Ishikawa (cell line): ENCODE measurements around the gene GALNT2.

Experiments
- CEBPB ChIP-seq: IDR thresholded peaks from 2 replicates; pipeline ENCODE4 v1.6.1; 2012
- CREB1 ChIP-seq: IDR thresholded peaks from 2 replicates; pipeline ENCODE4 v1.6.1; 2012; ENCODE audit warnings: low read depth
- EGR1 ChIP-seq: IDR thresholded peaks from 2 replicates; pipeline ENCODE4 v1.6.1; 2012
- EP300 ChIP-seq: IDR thresholded peaks from 2 replicates; pipeline ENCODE4 v1.6.1; 2012; ENCODE audit warnings: borderline replicate concordance
- FOXM1 ChIP-seq: IDR thresholded peaks from 2 replicates; pipeline ENCODE4 v1.6.1; 2012; ENCODE audit warnings: low read depth, borderline replicate concordance
- NFIC ChIP-seq: IDR thresholded peaks from 2 replicates; pipeline ENCODE4 v1.6.1; 2012
- RAD21 ChIP-seq: IDR thresholded peaks from 2 replicates; pipeline ENCODE4 v1.6.1; 2012; ENCODE audit warnings: low read depth
- TAF1 ChIP-seq: IDR thresholded peaks from 2 replicates; pipeline ENCODE4 v1.6.1; 2012; ENCODE audit warnings: low read depth, mild to moderate bottlenecking
- TCF12 ChIP-seq: IDR thresholded peaks from 2 replicates; pipeline ENCODE4 v1.6.1; 2012; ENCODE audit warnings: low read depth
- TEAD4 ChIP-seq: IDR thresholded peaks from 2 replicates; pipeline ENCODE4 v1.6.1; 2012
- YY1 ChIP-seq: IDR thresholded peaks from 2 replicates; pipeline ENCODE4 v1.6.1; 2012; ENCODE audit warnings: low read depth
- ZBTB7A ChIP-seq: IDR thresholded peaks from 2 replicates; pipeline ENCODE4 v1.6.1; 2012; ENCODE audit warnings: low read depth
- TF ChIP-seq, protein P1 (sequence below): IDR thresholded peaks from 2 replicates; pipeline ENCODE4 v1.6.1; 2012
- TF ChIP-seq, protein P2 (sequence below): IDR thresholded peaks from 2 replicates; pipeline ENCODE4 v1.6.1; 2012; ENCODE audit warnings: low read depth, mild to moderate bottlenecking
- TF ChIP-seq, protein P3 (sequence below): IDR thresholded peaks from 2 replicates; pipeline ENCODE4 v1.6.1; 2012

GALNT2 gene

DNA sequence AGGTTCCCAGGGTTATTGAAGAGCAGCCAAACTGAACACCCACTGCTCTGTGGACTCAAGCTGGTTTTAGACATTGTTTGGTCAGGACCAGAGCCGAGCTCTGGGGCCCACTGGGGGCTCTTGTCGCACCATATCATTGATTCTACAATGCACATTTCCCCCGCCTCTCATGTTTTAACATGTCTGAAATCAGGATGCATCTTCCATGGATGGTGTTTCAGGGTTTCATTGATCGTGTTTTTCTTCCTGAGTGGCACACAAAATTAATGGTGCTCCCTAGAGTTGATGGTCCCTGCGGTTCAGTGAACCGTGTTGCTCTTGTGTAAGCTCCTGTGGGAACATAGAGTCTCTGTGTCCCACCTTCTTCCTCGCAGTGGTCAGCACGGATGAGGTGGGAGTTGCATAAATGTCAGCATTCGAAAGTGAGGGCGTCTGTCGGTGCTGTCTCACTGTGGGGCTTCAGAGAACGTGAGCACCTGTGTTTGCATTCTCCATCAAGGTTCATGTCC lies 38.3 kb downstream of the GALNT2 start:
- TF ChIP-seq NFIC (no peak), ZBTB7A (no peak), YY1 (no peak), CEBPB (peak; percentile 29; the same call in 1 of the 2 replicates)
- TF ChIP-seq, protein P1, sequence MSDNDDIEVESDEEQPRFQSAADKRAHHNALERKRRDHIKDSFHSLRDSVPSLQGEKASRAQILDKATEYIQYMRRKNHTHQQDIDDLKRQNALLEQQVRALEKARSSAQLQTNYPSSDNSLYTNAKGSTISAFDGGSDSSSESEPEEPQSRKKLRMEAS: no peak
- TF ChIP-seq, protein P2, sequence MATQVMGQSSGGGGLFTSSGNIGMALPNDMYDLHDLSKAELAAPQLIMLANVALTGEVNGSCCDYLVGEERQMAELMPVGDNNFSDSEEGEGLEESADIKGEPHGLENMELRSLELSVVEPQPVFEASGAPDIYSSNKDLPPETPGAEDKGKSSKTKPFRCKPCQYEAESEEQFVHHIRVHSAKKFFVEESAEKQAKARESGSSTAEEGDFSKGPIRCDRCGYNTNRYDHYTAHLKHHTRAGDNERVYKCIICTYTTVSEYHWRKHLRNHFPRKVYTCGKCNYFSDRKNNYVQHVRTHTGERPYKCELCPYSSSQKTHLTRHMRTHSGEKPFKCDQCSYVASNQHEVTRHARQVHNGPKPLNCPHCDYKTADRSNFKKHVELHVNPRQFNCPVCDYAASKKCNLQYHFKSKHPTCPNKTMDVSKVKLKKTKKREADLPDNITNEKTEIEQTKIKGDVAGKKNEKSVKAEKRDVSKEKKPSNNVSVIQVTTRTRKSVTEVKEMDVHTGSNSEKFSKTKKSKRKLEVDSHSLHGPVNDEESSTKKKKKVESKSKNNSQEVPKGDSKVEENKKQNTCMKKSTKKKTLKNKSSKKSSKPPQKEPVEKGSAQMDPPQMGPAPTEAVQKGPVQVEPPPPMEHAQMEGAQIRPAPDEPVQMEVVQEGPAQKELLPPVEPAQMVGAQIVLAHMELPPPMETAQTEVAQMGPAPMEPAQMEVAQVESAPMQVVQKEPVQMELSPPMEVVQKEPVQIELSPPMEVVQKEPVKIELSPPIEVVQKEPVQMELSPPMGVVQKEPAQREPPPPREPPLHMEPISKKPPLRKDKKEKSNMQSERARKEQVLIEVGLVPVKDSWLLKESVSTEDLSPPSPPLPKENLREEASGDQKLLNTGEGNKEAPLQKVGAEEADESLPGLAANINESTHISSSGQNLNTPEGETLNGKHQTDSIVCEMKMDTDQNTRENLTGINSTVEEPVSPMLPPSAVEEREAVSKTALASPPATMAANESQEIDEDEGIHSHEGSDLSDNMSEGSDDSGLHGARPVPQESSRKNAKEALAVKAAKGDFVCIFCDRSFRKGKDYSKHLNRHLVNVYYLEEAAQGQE: no peak

DNA sequence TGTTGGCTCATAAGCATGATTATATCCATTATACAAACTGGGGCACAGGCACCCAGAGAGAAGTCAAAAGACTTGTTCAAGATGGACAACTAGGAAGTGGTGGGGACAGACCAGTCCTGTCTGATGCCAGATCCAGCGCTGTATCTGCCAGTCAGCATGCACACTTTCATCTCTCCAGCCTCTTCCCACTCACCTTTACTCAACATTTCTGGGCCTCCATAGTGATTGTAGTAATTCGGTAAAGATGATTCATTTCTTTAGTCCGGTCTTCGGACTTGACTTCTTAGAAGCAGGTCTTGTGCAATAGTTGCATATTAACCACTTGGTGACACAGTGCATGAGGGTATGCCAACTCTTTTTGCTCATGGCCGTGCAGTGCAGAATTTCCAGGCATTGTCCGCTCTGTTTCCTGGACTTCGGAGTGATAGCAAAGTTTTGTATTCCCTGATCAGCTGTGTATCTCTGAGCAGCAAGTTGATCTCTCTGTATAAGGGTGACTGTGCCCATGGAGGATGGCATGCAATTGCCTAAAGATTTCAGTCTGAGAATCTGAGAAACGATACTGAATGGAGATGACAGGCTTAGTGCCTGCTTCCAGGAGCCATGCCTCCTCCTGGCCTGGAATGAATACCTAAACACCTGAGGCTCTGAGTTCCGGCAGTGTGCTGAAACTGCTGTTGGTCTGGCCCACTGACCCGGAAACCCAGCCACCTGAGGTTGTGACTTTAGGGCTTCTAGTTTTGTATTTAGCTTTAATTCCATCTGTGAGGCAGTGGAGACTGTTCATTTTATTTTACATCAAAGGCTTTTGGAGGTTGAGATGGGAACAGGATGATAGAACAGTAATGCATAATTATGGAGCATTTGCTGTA lies 39.0 kb downstream of the GALNT2 start:
- TF ChIP-seq, protein P1: 0 out of 2 replicates have a peak, but pooled peaks have one; percentile 12
- TF ChIP-seq ZBTB7A: no peak
- TF ChIP-seq CEBPB: peak; percentile 93
- no peak for TF ChIP-seq EGR1

DNA sequence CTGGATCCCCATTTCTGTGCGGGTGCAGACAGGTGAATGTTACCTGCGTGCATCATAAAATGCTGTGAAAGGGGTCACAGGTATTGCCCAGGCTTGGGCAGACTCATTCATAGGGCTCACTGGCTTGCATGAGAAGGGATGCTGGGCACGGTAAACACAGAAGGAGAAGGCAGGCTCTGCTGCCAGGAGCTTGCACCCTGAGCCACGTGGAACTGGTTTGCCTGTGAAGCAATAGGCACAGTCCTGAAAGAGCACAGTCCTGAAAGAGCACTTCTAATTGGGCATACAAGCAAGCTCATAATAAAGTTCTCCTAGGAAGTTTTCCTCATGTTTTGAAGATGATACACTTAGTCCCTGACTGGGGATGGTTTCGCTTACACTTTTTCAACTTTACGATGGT lies 40.9 kb downstream of the GALNT2 start:
- TF ChIP-seq CEBPB (no peak), CREB1 (no peak), YY1 (no peak), TAF1 (no peak), FOXM1 (no peak), TEAD4 (no peak), RAD21 (no peak), ZBTB7A (no peak), EP300 (no peak), TCF12 (no peak)
- TF ChIP-seq, protein P1: no peak

DNA sequence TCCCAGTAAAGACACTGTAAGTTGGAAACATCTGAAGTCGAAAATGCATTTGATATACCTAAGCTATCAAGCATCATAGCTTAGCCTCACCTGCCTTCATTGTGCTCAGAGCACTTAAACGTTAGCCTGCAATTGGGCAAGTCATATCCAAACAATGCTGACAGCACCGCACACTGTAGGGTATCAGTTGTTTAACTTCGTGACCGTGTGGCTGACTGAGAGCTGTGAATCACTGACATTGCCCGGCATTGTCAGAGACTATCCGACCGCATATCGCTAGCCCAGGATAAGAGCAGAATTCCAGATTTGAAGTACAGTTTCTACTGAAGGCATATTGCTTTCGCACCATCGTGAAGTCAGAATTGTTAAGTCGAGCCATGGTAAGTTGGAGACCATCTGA lies 41.5 kb downstream of the GALNT2 start:
- TF ChIP-seq TEAD4 (no peak), TCF12 (no peak), ZBTB7A (no peak), TAF1 (no peak), YY1 (no peak), CEBPB (no peak), RAD21 (no peak), NFIC (no peak), FOXM1 (no peak), EGR1 (no peak), CREB1 (no peak), EP300 (no peak)
- TF ChIP-seq, protein P1: no peak
- TF ChIP-seq, protein P3, sequence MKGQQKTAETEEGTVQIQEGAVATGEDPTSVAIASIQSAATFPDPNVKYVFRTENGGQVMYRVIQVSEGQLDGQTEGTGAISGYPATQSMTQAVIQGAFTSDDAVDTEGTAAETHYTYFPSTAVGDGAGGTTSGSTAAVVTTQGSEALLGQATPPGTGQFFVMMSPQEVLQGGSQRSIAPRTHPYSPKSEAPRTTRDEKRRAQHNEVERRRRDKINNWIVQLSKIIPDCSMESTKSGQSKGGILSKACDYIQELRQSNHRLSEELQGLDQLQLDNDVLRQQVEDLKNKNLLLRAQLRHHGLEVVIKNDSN: no peak
- TF ChIP-seq, protein P2: no peak

DNA sequence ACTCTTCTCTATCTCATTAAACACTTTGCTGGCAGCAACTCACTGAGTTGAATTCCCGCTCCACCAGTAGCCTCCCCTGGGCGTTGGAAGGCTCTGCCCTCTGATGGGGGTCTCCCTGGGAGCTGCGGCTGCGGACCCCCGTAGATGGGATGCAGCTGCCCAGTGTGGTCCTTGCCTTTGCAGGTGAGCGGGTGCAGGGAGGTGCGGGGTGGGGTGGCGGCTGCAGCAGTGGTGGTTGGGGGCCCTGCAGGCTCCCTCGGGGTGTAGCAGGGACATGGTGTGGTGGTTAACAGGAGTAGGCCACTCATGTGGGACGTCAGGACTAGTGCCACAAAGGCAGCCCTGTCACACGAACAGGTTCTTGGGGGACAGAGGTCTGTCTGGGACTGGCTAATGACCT lies 42.0 kb downstream of the GALNT2 start:
- no peak for TF ChIP-seq CREB1
- TF ChIP-seq ZBTB7A: no peak
- TF ChIP-seq, protein P3: no peak
- TF ChIP-seq CEBPB: no peak
- TF ChIP-seq, protein P1: no peak
- no peak for TF ChIP-seq YY1
- no peak for TF ChIP-seq TAF1
- no peak for TF ChIP-seq FOXM1
- TF ChIP-seq TCF12: no peak
- TF ChIP-seq EGR1: no peak
- TF ChIP-seq RAD21: no peak
- TF ChIP-seq EP300: no peak
- TF ChIP-seq, protein P2: no peak
- no peak for TF ChIP-seq NFIC
- TF ChIP-seq TEAD4: no peak
